Measurements from ENCODE around the gene VPS45.

Gene VPS45

DNA sequence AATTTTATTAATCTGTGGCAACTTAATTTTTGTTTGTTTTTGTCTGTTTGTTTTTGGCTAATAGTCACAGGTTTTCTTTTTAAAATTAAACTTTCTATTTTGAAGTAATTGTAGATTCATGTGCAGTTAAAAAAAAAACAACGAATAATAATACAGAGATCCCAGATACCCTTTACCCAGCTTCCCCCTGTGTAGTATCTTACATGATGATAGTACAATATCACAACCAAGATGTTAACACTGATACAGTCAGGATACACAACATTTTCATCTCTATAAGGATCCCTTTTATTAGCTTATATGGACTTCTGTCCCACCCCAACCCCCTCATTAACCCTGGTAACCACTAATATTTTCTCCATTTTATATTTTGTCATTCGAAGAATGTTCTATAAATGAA lies 5.9 kb downstream of the VPS45 start:
- DNase-seq (ENCODE audit: low read depth) = no peak

DNA sequence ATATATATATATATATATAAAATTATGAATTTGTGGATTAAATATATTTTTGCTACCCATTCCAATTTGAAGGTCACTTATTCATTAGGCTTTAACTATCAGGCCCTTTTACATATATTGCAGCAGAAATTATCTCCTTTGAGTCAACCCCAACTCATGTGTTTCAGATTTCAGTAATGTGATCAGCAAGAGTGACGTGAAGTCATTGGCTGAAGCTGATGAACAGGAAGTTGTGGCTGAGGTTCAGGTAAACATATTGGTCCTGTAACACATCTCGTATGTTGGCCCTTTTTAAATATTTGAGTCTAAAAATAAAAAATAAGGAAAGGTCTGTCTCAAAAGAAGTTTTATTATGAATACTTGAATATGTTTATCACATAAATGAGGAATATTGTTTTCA lies 8.5 kb downstream of the VPS45 start:
- DNase-seq (ENCODE audit: low read depth) = no peak

- no peak for DNase-seq (ENCODE audit: low read depth)
Observed at GRCh38 chr1:150076985-150077384, 9.4 kb downstream of the VPS45 start.

- no peak for DNase-seq (ENCODE audit: low read depth)
Observed at GRCh38 chr1:150080784-150081183, 13.2 kb downstream of the VPS45 start.

- no peak for DNase-seq (ENCODE audit: low read depth)
Observed at GRCh38 chr1:150082494-150082893, 14.9 kb downstream of the VPS45 start.

DNA sequence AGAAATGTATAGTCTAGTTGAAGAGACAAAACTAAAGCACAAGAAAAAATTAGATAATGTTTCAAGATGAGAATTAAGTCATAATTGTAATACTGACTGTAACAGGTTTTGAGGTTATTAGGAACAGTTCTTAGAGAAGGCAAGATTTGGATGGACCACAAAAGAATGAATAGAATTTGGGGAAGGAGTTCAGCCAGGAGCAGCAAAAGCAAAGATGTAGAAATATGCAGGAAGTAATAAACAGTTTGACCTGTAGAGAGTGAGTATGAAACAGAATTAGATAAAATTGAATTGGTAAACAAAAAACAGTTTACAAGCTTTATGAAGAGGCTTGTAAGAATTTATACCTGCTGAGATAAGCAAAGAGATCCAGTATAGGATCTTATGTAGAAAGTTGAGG lies 16.3 kb downstream of the VPS45 start:
- no peak for DNase-seq (ENCODE audit: low read depth)

- no peak for DNase-seq (ENCODE audit: low read depth)
Observed at GRCh38 chr1:150085406-150085805, 17.8 kb downstream of the VPS45 start.

DNA sequence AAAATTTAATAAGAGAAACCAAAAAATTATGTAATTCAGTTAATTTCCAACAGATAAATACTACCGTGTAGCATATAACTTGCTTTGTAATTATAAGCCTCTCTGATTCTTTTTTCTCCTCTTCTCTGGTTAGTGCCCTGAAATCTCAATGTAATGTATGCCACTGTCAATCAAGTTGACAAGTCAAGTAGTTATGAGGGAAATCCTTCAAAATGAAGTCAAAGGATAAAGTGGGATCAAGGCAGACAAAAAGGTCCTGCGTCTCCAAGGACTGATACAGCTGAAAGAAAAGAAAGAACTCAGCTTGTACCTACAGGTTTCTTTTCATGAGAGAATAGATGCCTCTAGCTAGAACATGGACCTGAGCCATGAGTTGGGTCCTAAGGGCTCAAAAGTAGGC lies 19.8 kb downstream of the VPS45 start:
- DNase-seq (ENCODE audit: low read depth) = no peak

GRCh38 chr1:150089846-150090520 lies 22.4 kb downstream of the VPS45 start:
- no peak for DNase-seq (ENCODE audit: low read depth)

DNA sequence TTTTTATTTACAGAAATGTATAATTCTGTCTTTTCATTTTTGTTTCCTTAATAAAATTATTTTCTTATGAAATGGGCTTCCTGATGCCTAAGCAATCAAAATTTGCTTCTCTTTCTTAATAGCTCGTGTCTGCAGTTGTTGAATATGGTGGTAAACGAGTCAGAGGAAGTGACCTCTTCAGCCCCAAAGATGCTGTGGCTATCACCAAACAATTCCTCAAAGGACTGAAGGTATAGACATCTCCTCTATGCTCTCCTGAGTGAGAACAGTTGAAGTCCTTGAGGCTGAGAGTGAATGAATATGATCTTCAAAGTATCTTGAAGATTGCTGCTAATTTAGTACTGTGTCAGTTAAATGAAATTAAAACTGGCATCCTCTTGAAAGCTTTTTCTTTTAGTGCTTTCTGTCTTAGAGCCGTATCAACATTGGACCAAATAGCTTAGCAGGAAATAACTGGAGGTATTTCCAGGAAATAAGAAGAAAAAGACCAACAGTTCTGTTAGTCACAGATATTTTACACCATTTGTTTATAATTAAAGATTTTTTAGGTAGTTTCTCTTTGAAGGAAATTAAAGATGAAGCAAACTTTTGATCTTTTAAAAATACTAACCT lies 24.7 kb downstream of the VPS45 start:
- no peak for DNase-seq (ENCODE audit: low read depth)

- no peak for DNase-seq (ENCODE audit: low read depth)
Observed at GRCh38 chr1:150093805-150094204, 26.2 kb downstream of the VPS45 start.

- no peak for DNase-seq (ENCODE audit: low read depth)
Observed at GRCh38 chr1:150094734-150095265, 27.2 kb downstream of the VPS45 start.

DNA sequence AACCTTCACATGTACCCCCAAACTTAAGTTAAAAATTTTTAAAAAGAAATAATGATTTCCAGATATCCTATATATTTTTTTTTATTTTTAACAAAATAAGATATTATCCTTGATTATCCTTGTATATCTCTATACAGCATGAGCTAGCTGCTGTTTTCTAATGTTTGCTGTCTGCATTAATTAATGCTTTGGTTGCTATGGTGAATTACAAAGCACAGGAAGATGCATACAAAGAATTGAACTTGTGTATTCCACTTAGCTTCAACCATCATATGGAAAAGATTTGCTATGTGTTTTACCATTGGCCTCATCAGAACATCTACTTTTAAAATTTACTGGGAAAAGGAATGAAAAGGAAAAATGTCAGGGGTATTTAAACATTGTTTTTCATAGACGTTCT lies 35.4 kb downstream of the VPS45 start:
- DNase-seq (ENCODE audit: low read depth) = no peak

GRCh38 chr1:150106341-150106740 lies 38.8 kb downstream of the VPS45 start:
- DNase-seq (ENCODE audit: low read depth) = no peak

- no peak for DNase-seq (ENCODE audit: low read depth)
Observed at GRCh38 chr1:150109586-150109985, 42.0 kb downstream of the VPS45 start.

GRCh38 chr1:150110116-150110515 lies 42.5 kb downstream of the VPS45 start:
- no peak for DNase-seq (ENCODE audit: low read depth)

- DNase-seq (ENCODE audit: low read depth) = no peak
Observed at GRCh38 chr1:150111670-150112069, 44.1 kb downstream of the VPS45 start.

- DNase-seq (ENCODE audit: low read depth) = no peak
Observed at GRCh38 chr1:150115121-150115520, 47.5 kb downstream of the VPS45 start.

DNA sequence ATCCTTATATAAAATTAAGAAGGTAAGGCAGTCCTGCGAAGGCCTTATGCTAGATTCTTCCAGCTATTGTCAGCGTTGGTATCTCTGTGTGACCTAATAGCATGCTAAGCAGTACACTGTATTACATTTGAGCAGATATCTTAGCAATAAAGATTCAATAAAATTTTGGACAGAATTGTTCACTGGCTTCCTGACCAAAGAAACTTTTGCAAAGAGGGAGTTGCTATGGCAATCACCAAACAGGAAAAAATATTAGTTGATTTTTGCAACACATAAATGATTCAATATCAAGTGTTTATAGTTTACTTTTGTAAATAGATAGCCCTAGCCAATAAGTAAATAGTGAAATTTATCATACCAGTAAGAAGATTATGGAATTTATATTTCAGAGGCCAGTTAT lies 51.1 kb downstream of the VPS45 start:
- DNase-seq (ENCODE audit: low read depth) = no peak

DNA sequence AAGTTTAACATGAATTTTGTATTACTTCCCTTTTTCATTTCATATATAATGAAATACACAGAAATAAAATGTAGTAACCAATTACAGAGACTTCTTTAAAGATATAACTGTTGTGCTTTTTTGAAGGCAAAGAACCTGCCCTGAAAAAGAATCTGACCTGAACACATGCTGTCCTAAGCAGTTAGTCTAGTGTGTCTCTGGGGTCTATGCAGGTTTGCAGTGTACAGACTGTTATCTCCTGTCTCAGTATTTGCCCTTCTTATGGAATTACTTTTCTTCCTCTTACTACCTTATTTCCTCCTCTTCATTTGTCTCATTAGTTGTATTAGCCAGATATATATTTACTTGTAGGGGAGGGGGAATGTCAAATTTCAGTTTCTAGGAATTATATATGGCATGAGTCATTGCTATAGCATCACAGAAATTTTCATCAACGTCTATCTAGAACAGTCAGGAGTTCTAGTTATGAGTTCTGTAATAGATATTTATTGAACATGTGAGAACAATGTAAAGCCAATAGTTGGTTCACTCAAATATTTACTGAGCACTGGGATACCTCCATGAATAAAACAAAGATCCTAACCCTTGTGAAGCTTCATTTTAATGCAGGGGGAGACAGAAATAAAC lies 53.8 kb downstream of the VPS45 start:
- DNase-seq (ENCODE audit: low read depth) = no peak

- no peak for DNase-seq (ENCODE audit: low read depth)
Observed at GRCh38 chr1:150126811-150127210, 59.2 kb downstream of the VPS45 start.

DNA sequence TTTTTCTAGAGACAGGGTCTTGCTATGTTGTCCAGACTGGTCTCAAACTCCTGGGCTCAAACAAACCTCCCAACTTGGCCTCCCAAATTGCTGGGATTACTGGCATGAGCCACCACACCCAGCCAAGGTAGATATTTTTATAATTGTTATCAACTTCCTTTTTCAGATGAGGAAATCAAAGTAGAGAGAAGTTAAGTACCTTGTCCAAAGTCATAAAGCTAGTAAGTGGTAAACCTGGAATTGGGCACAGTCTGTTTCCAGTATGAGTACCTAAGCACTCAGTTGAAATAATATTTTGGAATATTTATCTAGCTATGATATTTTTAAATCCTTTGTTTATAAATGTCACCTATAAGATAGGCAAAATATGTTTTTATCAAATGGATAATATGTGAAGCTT lies 59.9 kb downstream of the VPS45 start:
- no peak for DNase-seq (ENCODE audit: low read depth)

- no peak for DNase-seq (ENCODE audit: low read depth)
Observed at GRCh38 chr1:150127868-150128267, 60.3 kb downstream of the VPS45 start.

Data from stimulated activated CD8-positive, alpha-beta memory T cell treated with anti-CD3 and anti-CD28 coated beads, Interleukin-12 subunit alpha, Interleukin-12 subunit beta, amount 100 ng/mL, for 4 hours (primary cell).